ENCODE measurements around the gene PIK3CB. TPM values are rescaled to one million over a fixed set of nuclear protein-coding genes. Genes with fewer than 3 reads are reported as not detected.

Gene PIK3CB
- total RNA-seq, 2 donors from 2014 or later, result 51.4 to 53.0 TPM

GRCh38 chr3:138687236-138687635 is 147.5 kb downstream of the PIK3CB start:
- Mint-ChIP-seq H3K9me3 (no peaks in the 10 kb centered on the region), H3K27ac (no peak overlapping the region), H3K27me3 (ENCODE audit: insufficient read depth) (no peaks in the 10 kb centered on the region), H3K36me3 (ENCODE audit: low read depth) (peaks cover 48% of the 10 kb centered on the region), H3K4me3 (no peak overlapping the region), H3K4me1 (peaks cover 6% of the 10 kb centered on the region)
- Histone ChIP-seq H3K9me3 (ENCODE audit: control insufficient read depth, low read length) (no peaks in the 10 kb centered on the region), H3K9ac (ENCODE audit: extremely low read depth, low read length, poor library complexity, severe bottlenecking) (no peak overlapping the region), H3K27ac (ENCODE audit: low read depth, low read length) (no peak overlapping the region), H3K4me3 (ENCODE audit: low read length) (no peak overlapping the region), H3K27me3 (ENCODE audit: control insufficient read depth, insufficient read depth, low read length, poor library complexity, severe bottlenecking) (no peaks in the 10 kb centered on the region), H3K4me1 (ENCODE audit: control insufficient read depth, insufficient read depth, low read length) (no peaks in the 10 kb centered on the region), H3K36me3 (ENCODE audit: control insufficient read depth, insufficient read depth, low read length) (peaks cover 84% of the 10 kb centered on the region)
- no peak for TF ChIP-seq CTCF (conservative IDR thresholded peaks at IDR 0.05)
- no peak for DNase-seq
- WGBS, 2 experiments (ENCODE audit: insufficient coverage in 1 of 2, insufficient read length in 1 of 2), result 82 to 92% methylated on average over 1 of the region's 1 CpG

GRCh38 chr3:138686771-138687221 is 147.9 kb downstream of the PIK3CB start:
- Mint-ChIP-seq H3K36me3 (ENCODE audit: low read depth) (peaks cover 46% of the 10 kb centered on the region), H3K4me3 (no peak overlapping the region), H3K4me1 (peaks cover 6% of the 10 kb centered on the region), H3K9me3 (no peaks in the 10 kb centered on the region), H3K27ac (no peak overlapping the region), H3K27me3 (ENCODE audit: insufficient read depth) (no peaks in the 10 kb centered on the region)
- H3K9ac ChIP-seq (ENCODE audit: extremely low read depth, low read length, poor library complexity, severe bottlenecking), result no peak overlapping the region
- H3K27ac ChIP-seq (ENCODE audit: low read depth, low read length), result no peak overlapping the region
- no peaks in the 10 kb centered on the region for H3K27me3 ChIP-seq (ENCODE audit: control insufficient read depth, insufficient read depth, low read length, poor library complexity, severe bottlenecking)
- H3K4me1 ChIP-seq (ENCODE audit: control insufficient read depth, insufficient read depth, low read length), result no peaks in the 10 kb centered on the region
- no peak for DNase-seq
- no peak overlapping the region for H3K4me3 ChIP-seq (ENCODE audit: low read length)
- H3K36me3 ChIP-seq (ENCODE audit: control insufficient read depth, insufficient read depth, low read length), result peaks cover 84% of the 10 kb centered on the region
- no peak for TF ChIP-seq CTCF (conservative IDR thresholded peaks at IDR 0.05)
- H3K9me3 ChIP-seq (ENCODE audit: control insufficient read depth, low read length), result no peaks in the 10 kb centered on the region

- Histone ChIP-seq H3K9ac (ENCODE audit: extremely low read depth, low read length, poor library complexity, severe bottlenecking) (no peak overlapping the region), H3K4me1 (ENCODE audit: control insufficient read depth, insufficient read depth, low read length) (no peaks in the 10 kb centered on the region), H3K4me3 (ENCODE audit: low read length) (no peak overlapping the region), H3K27me3 (ENCODE audit: control insufficient read depth, insufficient read depth, low read length, poor library complexity, severe bottlenecking) (no peaks in the 10 kb centered on the region), H3K9me3 (ENCODE audit: control insufficient read depth, low read length) (no peaks in the 10 kb centered on the region), H3K36me3 (ENCODE audit: control insufficient read depth, insufficient read depth, low read length) (peaks cover 70% of the 10 kb centered on the region), H3K27ac (ENCODE audit: low read depth, low read length) (no peak overlapping the region)
- Mint-ChIP-seq H3K36me3 (ENCODE audit: low read depth) (peaks cover 51% of the 10 kb centered on the region), H3K9me3 (no peaks in the 10 kb centered on the region), H3K27me3 (ENCODE audit: insufficient read depth) (no peaks in the 10 kb centered on the region), H3K27ac (no peak overlapping the region), H3K4me1 (peaks cover 6% of the 10 kb centered on the region), H3K4me3 (no peak overlapping the region)
- WGBS, 2 experiments (ENCODE audit: insufficient coverage in 1 of 2, insufficient read length in 1 of 2), result 92 to 93% methylated on average over 3 to 4 of the region's 4 CpGs
- DNase-seq, result no peak
- TF ChIP-seq CTCF (conservative IDR thresholded peaks at IDR 0.05), result no peak
Measured at GRCh38 chr3:138684396-138684795, 150.3 kb downstream of the PIK3CB start.

Data from endodermal cell (in vitro differentiated cells).